NCI-H2107 treated with DMSO at 0.1 percent for 48 hours (cell line): ENCODE measurements around the gene DUSP16.

Experiments
- DNase-seq: peaks from one replicate; lab custom pipeline; 2025; ENCODE audit not compliant: unreplicated experiment; lab: John Stamatoyannopoulos, UW

The DUSP16 gene

DNA sequence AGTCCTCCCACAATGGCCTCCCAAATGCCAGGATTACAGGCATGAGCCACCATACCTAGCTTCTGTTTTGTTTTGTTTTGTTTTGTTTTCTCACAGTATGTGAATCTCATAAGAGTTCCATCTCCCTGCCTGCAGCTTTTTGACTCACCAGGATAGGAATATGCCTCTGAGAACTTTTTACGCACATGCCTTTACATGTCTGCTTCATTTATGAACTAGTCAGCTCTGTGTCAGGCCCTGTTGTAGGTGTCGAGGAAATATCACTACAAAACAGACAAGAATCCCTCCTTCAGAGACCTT, 116.8 kb downstream of the DUSP16 start:
- DNase-seq, result no peak

DNA sequence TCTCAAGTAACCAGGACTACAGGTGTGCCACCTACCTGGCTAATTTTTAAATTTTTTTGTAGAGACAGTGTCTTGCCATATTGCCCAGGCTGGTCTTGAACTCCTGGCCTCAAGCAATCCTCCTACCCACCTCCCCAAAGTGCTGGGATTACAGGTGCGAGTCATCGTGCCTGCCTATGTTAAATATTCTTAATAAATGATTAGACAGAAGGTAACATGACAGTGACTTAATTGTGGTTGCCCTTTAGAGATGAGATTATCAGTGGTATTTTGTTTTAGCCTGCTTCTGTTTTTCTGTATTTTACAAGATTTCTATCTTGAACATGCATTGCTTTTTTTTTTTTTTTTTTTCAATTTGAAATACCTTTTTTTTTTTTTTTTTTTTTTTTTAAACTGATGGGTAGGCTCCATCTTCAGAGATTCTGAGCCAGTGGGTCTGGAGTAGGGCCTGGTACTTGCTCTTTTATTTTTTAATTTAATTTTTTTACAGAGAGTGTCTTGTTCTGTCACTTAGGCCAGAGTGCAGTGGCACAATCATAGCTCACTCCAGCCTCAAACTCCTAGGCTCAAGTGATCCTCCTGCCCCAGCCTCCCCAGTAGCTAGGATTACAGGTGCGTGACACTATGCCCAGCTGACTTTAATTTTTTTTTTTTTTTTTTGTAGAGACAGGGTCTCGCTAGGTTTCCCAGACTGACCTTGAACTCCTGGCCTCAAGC, 117.3 kb downstream of the DUSP16 start:
- no peak for DNase-seq

DNA sequence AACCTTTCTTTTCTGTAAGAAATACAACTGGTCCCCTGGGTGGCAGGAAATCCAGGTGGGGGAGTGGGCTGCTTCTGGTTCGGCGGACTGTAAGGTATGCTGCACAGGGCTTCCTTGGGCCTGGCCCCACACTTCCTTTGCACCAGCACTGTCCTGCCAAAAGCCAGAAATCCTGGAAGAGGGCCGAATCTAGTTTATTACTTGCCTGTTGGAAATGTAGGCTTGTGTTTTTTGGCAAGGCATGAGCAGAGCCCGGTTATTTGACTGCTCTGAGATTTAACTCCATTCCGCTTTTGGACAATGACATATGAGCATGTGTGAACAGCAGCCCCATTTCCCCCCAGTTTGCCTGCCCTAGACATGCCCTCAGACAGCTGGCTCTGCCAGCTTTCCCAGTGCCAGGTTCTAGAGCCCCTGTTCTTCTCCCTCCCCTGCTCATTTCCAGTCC, 119.2 kb downstream of the DUSP16 start:
- DNase-seq, result no peak

DNA sequence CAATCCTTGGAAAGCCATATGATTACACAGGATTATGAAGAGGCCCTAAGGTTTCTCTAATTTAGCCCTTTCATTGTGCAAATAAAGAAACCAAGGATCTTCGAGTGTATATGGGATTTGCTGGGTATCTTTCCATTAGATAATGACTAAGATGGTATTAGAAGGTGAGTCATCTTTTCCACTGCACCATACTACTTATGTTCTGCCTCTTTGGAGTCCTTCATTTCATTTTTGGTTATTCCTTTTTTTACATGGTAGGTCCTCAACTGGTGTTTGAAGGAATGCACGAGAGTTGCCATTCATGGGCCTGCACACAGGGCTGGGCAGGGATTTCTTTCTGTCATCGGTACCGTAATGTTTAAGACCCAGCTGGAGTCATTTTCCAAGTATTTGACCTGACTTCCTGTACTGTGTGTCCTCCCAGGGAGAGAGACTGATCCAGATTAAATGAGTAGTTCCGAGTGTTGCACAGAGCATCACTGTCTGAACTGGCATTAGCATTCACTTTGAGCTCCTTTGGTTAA, 120.1 kb downstream of the DUSP16 start:
- no peak for DNase-seq

DNA sequence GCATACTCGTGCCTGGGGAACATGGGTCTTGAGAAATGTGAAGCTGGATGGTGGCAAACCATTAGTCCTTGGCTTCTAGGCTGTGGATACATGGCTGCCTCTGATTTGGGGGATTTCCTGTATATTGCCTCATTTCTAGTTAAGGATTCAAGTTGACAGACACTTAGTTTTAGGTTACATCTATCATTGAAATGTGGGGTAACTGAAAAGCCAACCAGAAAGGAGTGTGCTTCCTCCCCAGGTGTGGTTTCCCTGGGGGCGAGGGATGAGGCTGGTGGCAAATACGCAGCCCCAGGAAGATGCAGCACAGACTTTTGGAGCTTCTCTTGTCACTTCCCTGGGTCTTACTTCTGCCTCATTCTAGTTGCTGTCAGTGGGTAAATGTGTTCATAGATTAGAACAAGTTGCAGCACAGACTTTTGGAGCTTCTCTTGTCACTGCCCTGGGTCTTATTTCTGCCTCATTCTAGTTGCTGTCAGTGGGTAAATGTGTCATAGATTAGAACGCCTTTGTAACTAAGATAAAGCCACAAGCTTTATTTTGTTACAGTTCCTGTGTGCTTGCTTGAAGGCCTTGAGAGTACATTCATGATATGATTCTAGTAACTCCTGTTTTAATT, 120.7 kb downstream of the DUSP16 start:
- no peak for DNase-seq

DNA sequence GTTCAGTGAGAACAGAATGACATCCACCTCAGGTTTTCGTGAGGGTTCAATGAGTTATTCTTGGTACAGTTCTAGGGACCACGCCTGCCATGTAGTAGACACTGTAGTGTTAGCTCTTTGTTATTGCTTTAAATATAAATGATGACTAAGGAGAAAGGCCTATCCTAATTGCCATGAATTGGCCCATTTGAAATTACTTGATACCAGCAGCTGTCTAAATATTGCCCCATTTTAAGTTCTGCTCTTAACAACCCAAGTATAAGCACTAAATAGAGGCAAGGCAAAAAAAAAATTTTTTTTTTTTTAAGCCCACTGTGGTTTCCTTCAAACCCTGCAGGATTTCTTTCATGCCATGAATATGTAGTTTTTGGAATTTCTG, 121.2 kb downstream of the DUSP16 start:
- DNase-seq, result no peak

DNA sequence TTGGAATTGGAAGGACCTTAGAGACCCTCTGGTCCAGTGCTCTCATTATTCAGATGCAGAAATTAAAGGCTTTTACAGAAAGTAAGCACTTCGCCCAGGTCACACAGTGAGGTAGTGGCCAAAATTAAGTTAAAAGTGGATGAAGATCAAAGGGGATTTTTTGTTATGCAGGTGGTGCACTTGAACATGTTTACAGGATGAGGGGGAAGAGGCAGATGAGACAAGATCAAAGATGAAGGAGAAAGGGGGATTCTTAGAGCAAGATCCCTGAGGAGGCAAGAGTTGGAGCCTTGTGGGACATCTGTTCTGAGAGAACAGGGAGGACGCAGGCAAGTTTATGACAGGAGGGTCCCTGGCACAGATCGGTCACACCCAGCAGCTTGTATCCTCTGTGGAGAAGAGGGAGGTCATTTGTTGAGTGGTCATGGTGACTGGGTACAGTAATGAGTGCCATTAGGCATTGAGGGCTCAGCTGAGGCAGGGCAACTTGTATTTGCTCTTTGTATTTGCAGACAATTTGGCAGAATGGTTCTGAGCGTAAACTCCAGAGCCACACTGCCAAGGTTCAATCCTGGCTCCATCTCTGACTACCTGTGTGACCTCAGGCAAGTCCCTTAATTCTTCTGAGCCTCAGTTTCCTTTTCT, 121.8 kb downstream of the DUSP16 start:
- DNase-seq, result no peak

DNA sequence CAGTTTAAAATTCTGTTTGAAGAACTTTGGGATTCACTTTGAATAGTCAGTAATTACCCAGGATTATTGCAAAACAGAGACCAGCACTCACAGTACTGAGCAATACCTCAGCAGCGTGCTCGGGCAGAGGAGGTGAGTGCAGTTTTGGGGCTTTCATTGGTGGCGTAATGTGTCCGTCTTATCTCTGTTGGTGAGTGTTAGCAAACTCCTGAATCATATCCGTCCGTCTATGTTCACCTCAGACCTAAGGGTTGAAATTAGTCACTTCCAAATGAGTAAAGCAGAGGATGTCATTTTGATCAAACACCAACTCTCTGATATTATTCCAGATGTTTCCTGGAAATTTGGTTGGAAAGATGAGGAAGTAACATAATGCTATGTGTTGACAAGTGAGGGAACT, 123.0 kb downstream of the DUSP16 start:
- no peak for DNase-seq

DNA sequence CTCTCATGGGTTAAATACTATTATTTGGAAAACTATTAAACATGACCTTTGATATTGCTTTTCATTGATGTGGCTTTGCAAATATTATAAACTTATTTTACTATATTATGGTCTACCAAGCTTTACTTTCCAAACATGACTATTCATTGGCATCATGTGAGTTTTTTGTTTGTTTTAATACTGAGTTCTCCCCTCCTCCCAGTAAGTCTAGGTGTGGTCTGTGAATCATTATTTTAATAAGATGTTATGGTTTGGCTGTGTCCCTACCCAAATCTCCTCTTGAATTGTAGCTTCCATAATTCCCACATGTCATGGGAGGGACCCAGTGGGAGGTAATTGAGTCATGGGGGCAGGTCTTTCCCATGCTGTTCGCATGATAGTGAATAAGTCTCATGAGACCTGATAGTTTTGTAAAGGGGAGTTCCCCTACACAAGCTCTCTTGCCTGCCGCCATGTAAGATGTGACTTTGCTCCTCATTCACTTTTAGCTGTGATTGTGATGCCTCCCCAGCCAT, 125.8 kb downstream of the DUSP16 start:
- no peak for DNase-seq

DNA sequence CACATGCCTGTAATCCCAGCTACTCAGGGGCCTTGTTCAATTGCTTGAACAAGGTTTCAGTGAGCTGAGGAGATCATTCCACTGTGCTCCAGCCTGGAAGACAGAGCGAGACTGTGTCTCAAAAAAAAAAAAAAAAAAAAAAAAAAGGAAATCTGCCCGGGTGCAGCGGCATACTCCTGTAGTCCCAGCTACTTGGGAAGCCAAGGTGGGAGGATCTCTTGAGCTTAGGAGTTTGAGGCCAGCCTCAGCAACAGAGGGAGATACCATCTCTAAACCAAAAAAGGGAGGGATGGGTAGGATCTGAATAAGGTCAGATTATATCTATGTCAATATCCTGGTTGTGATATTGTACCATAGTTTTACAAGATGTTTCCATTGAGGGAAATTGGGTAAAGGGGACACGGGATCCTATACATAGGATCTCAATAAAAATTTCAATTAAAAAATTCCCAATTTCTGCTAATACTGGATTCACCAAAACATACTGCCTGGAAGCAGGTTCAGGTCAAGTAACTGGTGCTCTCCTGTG, 129.4 kb downstream of the DUSP16 start:
- no peak for DNase-seq

DNA sequence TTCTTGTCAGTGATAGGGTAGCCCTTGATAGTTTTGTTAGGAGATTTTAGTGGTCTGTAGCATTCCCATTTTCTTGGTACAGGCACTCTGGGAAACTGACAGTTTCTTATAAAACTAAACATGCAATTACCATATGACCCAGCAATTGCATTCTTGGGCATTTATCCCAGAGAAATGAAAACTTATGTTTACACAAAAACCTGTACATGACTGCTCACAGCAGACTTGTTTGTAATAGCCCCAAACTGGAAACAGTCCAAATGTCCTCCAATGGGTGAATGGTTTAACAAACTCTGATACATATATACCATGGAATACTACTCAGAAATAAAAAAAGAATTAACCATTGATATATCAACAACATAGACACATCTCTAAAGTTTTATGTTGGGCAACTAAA, 130.3 kb downstream of the DUSP16 start:
- DNase-seq, result no peak

DNA sequence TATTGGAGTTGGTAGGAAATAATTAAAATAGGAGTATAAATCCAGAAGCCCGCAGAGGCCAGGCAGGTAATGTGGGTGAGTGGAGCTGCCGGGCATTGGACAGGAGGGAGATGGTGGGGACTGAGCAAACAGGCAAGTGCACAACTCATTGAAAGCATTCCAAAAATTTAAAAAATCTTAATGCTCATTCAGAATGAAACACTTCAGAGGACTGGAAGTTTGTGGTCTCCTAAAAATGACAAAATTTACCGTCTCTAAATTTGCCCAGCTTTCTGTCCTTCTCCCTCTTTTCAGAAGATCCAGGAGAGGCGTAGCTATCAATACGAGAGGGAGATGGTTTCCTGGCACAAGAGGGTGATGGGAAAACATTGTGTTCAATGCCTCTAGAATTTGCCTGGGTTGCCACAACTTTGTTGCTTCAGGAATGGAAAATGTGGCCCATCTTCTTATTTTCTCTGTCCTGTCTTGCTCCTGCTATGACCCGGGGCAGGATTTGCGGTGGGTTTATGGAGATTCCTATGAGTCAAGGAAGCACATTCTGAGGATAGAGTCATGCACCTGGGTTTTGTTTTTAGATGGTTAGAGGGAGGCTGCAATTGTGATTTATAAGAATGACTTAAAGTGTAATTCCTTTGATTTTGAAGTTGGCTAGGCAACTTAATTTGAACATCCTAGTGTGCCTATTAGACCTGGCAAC, 133.6 kb downstream of the DUSP16 start:
- no peak for DNase-seq

DNA sequence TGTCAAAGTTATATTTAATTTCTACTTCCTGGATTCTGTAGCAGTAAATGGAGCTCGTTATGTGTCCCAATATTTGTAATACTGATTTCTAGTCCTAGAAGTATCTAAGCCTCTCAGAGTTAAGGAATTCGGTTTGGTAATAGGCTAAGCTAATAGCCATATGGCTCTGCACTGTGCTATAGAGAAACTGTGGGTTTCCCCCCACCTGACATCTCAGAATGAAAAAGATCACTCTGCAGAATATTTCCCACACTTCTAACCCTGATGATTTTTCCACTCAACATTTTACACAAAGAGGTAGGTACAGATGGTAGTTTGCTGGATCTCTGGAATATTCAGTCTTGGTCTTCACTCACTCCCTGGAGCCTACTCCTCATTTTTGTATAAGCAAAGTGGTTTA, 134.6 kb downstream of the DUSP16 start:
- no peak for DNase-seq

DNA sequence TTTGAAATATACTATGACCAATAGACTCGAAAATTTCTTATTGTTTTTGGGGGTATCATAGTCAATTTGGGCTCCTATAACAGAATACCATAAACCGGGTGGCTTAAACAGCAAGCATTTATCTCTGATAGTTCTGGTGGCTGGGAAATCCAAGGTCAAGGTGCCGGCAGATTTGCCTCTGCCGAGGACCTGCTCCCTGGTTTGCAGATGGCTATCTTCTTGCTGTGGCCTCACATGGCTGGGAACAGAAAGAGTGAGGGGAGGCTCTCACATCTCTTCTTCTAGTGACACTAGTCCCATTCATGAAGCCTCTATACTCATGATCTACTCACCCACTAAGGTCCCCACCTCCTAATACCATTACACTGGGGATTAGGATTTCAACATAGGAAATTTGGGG, 135.1 kb downstream of the DUSP16 start:
- no peak for DNase-seq

DNA sequence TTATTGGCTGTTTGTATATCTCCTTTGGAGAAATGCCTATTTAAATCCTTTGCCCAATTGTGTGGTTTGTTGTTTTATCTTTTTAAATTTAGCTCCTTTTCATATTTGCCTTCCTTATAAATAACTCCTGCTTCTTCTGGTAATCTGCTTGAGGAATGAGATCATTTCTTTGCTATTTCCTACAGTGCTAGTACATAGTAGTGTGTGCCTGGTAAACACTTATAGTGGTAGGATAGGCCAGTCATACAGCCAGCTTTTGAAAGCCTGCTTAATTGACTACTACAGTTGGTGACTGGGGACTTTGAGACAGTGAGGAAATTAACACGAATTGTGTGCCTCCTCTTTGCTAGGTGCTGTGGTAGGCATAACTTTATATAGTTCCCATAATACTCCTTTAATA, 137.0 kb downstream of the DUSP16 start:
- DNase-seq, result no peak

DNA sequence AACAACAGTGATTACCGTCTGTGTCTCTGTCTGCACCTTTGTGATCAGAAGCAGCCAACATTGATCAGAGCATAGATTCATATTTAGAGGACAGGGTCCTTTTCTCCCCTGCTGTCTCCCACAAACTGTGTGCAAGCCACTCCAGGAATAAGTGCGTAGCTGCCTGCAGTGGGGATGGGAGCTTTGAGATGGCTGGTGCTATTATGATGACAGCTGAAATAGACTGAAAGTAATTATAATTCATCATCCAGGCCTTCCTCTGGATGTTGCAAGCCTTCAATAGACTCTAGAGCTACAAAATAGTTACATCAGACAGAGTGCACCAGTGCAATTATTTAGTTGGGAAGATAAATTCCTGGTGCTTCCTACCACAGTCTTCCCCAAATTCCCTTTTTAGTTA, 137.7 kb downstream of the DUSP16 start:
- DNase-seq, result no peak
